Measurements from ENCODE around the gene PCDHGA1.

PCDHGA1 gene

DNA sequence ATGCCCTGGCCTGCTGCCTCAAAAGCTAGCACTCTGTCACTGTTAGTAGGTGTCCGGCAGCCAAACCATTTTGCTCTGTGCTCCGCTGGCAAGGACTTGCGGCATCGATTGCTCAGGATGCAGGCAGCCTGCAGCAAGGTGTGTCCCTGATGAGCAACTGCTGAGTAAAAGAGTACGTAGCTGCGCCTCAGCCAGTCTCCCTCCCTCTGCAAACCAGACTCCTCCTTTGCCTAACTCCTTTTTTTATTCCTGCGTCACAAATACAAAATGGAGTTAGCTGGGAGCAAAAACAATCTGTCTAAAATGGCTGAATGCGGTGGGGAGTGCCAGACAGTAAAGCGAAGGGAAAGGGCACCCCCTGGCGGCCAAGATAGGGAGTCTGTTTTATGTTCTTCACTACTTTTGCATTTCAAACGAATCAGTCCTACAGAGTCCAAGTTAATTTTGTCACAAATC lies 227.4 kb downstream of the PCDHGA1 start:
- Histone ChIP-seq H3K27ac (no peak overlapping the region), H3K36me3 (ENCODE audit: insufficient read depth) (no peaks in the 10 kb centered on the region), H3K79me2 (ENCODE audit: insufficient read depth, low read depth) (no peaks in the 10 kb centered on the region), H3K9ac (no peak overlapping the region), H2AFZ (ENCODE audit: low read depth) (no peak overlapping the region), H3K27me3 (ENCODE audit: insufficient read depth, low read depth) (no peaks in the 10 kb centered on the region), H3K4me3 (IDR thresholded peaks at IDR 0.05; ENCODE audit: insufficient read depth, low read depth, low read length) (no peak overlapping the region), H3K4me1 (ENCODE audit: low read depth, poor library complexity, severe bottlenecking) (no peaks in the 10 kb centered on the region), H3K4me2 (no peak overlapping the region), H4K20me1 (ENCODE audit: insufficient read depth) (no peaks in the 10 kb centered on the region)
- TF ChIP-seq, protein P1, sequence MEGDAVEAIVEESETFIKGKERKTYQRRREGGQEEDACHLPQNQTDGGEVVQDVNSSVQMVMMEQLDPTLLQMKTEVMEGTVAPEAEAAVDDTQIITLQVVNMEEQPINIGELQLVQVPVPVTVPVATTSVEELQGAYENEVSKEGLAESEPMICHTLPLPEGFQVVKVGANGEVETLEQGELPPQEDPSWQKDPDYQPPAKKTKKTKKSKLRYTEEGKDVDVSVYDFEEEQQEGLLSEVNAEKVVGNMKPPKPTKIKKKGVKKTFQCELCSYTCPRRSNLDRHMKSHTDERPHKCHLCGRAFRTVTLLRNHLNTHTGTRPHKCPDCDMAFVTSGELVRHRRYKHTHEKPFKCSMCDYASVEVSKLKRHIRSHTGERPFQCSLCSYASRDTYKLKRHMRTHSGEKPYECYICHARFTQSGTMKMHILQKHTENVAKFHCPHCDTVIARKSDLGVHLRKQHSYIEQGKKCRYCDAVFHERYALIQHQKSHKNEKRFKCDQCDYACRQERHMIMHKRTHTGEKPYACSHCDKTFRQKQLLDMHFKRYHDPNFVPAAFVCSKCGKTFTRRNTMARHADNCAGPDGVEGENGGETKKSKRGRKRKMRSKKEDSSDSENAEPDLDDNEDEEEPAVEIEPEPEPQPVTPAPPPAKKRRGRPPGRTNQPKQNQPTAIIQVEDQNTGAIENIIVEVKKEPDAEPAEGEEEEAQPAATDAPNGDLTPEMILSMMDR (conservative IDR thresholded peaks at IDR 0.05; ENCODE audit: low read depth, low read length), result peak; percentile 70

DNA sequence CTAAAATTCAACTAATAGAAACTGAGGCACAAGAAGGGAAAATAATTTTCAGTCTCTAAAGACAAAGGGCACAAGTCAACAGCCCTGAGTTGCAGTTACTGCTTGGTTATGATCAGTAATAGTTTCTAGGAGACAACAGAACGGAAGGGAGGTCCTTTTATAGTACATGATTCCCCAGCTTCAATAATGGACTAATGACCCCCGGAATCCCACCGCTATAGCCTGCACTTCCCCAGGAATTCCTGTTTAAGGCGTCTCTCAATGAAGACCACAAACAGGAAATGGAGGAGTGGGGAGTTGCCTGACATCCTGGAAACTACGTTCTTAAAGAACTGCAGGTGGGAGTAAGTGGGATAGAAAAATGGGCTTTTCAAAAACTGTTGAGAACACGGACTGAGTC lies 227.8 kb downstream of the PCDHGA1 start:
- H3K36me3 ChIP-seq (ENCODE audit: insufficient read depth), result no peaks in the 10 kb centered on the region
- no peak overlapping the region for H3K4me2 ChIP-seq
- no peaks in the 10 kb centered on the region for H3K4me1 ChIP-seq (ENCODE audit: low read depth, poor library complexity, severe bottlenecking)
- H3K27me3 ChIP-seq (ENCODE audit: insufficient read depth, low read depth), result no peaks in the 10 kb centered on the region
- H4K20me1 ChIP-seq (ENCODE audit: insufficient read depth), result no peaks in the 10 kb centered on the region
- H3K79me2 ChIP-seq (ENCODE audit: insufficient read depth, low read depth), result no peaks in the 10 kb centered on the region
- H3K4me3 ChIP-seq (IDR thresholded peaks at IDR 0.05; ENCODE audit: insufficient read depth, low read depth, low read length), result no peak overlapping the region
- no peak overlapping the region for H3K9ac ChIP-seq
- TF ChIP-seq, protein P1 (conservative IDR thresholded peaks at IDR 0.05; ENCODE audit: low read depth, low read length), result no peak; the same call in 1 of the 2 replicates
- no peak overlapping the region for H2AFZ ChIP-seq (ENCODE audit: low read depth)
- H3K27ac ChIP-seq, result no peak overlapping the region

DNA sequence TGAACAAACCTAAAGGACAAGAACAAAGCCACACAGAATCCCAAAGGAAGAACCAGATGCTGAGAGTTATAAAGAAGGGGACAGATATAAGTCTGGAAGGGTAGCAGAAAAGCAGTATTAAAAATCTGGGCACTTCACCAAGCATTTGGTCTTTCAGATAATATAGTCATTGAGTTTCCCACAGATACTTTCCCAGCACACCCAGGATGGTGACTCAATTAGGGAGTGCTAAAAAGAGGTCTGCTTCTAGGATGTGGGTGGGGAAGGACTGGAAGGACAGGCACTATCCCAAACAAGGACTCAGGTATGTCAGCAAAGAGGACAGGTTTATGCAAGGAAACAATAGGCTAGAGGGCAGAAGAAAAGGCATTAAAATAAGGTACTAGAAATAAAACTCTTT lies 229.1 kb downstream of the PCDHGA1 start:
- H3K4me2 ChIP-seq, result no peak overlapping the region
- no peak overlapping the region for H2AFZ ChIP-seq (ENCODE audit: low read depth)
- H3K27me3 ChIP-seq (ENCODE audit: insufficient read depth, low read depth), result no peaks in the 10 kb centered on the region
- TF ChIP-seq, protein P1 (conservative IDR thresholded peaks at IDR 0.05; ENCODE audit: low read depth, low read length), result no peak
- no peaks in the 10 kb centered on the region for H4K20me1 ChIP-seq (ENCODE audit: insufficient read depth)
- H3K4me3 ChIP-seq (IDR thresholded peaks at IDR 0.05; ENCODE audit: insufficient read depth, low read depth, low read length), result no peak overlapping the region
- H3K4me1 ChIP-seq (ENCODE audit: low read depth, poor library complexity, severe bottlenecking), result peaks cover 6% of the 10 kb centered on the region
- H3K79me2 ChIP-seq (ENCODE audit: insufficient read depth, low read depth), result no peaks in the 10 kb centered on the region
- no peaks in the 10 kb centered on the region for H3K36me3 ChIP-seq (ENCODE audit: insufficient read depth)
- no peak overlapping the region for H3K9ac ChIP-seq
- no peak overlapping the region for H3K27ac ChIP-seq

DNA sequence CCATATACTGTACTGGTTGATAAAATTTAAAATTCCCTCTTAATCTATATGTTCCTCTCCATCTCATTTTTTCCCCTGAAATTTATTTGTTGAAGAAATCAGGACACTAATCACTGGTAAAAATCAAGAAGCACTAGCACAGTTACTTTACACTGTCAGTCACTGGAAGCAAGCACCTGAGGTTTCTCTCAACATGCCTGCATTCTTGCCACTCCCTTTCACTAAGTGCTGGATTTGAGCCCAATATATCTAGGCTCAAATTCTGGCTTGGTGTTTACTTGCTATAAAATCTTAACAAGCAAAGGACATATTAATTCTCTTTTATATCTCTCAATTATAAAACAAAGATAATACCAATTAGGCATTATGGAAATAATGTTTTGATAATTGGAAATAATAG lies 229.8 kb downstream of the PCDHGA1 start:
- Histone ChIP-seq H3K27me3 (ENCODE audit: insufficient read depth, low read depth) (no peaks in the 10 kb centered on the region), H3K79me2 (ENCODE audit: insufficient read depth, low read depth) (no peaks in the 10 kb centered on the region), H3K27ac (no peak overlapping the region), H3K9ac (no peak overlapping the region), H3K4me2 (no peak overlapping the region), H3K4me1 (ENCODE audit: low read depth, poor library complexity, severe bottlenecking) (peaks cover 12% of the 10 kb centered on the region), H2AFZ (ENCODE audit: low read depth) (no peak overlapping the region), H3K36me3 (ENCODE audit: insufficient read depth) (no peaks in the 10 kb centered on the region), H4K20me1 (ENCODE audit: insufficient read depth) (no peaks in the 10 kb centered on the region), H3K4me3 (IDR thresholded peaks at IDR 0.05; ENCODE audit: insufficient read depth, low read depth, low read length) (no peak overlapping the region)
- TF ChIP-seq, protein P1 (conservative IDR thresholded peaks at IDR 0.05; ENCODE audit: low read depth, low read length), result no peak

All from KMS-11 (cell line).